CD4-positive, alpha-beta T cell treated with Interleukin-6 for 4 hours (primary cell): Measurements from ENCODE around the gene PPP1R3G.

Source experiments
- DNase-seq: peaks from one replicate; pipeline ENCODE4 v3.0.0-alpha.2; 2020; ENCODE audit warnings: mixed read lengths

Gene PPP1R3G

GRCh38 chr6:5072440-5072839, 12.7 kb upstream of the PPP1R3G start:
- DNase-seq = no peak

- DNase-seq = no peak
Observed at GRCh38 chr6:5073992-5074391, 11.1 kb upstream of the PPP1R3G start.

GRCh38 chr6:5076931-5077330, 8.2 kb upstream of the PPP1R3G start:
- DNase-seq = no peak

DNA sequence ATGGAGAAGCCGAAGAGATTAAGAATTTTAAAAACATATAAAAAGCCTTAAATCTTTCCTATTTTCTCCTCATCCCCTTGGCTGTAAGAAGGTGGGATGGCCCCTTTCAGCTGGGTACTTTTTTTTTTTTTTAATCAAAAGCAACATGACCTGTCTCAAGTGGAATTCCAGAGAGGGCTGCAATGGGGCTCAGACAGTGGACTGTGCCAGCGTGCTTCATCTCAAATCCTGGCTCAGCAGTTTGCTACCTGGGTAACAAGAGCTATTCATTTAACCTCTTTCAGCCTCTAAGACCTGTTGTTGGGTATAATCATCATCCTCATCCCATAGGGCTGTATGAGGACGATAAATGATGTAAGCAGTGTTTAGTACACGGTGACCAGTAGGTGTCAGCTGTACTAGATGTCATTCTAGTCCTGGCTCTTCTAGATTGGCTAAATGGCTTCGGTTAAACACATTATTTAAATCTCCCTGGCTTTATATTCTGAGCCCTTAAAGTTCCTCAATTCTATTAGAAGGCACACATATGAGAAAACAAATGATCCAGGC, 6.9 kb upstream of the PPP1R3G start:
- DNase-seq = no peak

DNA sequence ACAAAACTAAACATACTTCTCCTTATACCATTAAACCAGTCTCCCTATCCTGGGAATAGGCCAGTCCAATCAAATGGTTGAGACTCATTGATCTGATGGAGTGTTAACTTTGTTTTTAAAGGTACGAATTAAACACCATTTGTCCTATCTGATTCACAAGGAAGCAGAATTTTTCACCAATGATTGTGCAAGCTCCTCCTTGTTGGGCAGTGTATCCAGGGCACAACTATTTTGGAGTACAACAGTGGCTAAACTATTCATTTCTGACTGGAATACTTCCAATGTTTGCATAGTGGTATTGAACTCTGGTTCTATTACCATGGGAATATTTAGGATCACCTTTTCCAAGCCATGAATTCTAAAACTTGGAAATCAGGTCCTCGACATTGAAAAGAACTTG, 5.4 kb upstream of the PPP1R3G start:
- no peak for DNase-seq

- DNase-seq = no peak
Observed at GRCh38 chr6:5080574-5080973, 4.6 kb upstream of the PPP1R3G start.

- DNase-seq = no peak
Observed at GRCh38 chr6:5081182-5081581, 4.0 kb upstream of the PPP1R3G start.

DNA sequence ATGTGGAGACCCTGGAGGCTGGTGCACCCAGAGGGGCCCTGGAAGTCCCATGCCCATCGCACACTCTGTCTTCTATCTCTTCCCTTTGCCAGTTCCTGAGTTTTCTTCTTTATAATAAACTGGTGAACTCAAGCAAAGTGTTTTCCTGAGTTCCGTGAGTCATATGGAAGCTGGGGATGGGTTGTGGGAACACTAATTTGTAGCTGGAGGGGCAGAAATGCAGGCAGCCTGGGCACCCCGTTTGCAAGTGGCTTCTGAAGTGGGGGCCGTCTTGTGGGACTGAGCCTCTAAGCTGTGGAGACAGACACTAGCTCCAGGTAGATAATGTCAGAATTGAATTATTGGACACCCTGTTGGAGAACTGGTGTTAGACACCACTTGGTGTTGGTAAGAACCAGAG, 3.2 kb upstream of the PPP1R3G start:
- no peak for DNase-seq

- DNase-seq = no peak
Observed at GRCh38 chr6:5082487-5083306, 2.4 kb upstream of the PPP1R3G start.

- no peak for DNase-seq
Observed at GRCh38 chr6:5083307-5083583, 1.9 kb upstream of the PPP1R3G start.

GRCh38 chr6:5083813-5084359, 1.3 kb upstream of the PPP1R3G start:
- no peak for DNase-seq

GRCh38 chr6:5084360-5084780, 771 bp upstream of the PPP1R3G start:
- no peak for DNase-seq

DNA sequence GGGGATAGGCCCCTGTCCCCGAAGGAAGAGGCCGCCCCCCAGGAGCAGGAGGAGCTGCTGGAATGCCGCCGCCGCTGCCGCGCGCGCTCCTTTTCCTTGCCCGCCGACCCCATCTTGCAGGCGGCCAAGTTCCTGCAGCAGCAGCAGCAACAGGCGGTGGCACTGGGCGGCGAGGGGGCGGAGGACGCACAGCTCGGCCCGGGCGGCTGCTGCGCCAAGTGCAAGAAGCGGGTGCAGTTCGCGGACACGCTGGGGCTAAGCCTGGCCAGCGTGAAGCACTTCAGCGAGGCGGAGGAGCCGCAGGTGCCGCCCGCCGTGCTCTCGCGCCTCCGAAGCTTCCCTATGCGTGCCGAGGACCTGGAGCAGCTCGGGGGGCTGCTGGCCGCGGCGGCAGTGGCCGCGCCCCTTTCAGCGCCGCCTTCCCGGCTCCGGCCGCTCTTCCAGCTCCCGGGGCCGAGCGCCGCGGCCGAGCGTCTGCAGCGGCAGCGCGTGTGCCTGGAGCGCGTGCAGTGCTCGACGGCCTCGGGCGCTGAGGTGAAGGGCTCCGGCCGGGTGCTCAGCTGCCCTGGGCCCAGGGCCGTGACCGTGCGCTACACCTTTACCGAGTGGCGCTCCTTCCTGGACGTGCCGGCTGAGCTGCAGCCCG, 630 bp downstream of the PPP1R3G start:
- no peak for DNase-seq

DNA sequence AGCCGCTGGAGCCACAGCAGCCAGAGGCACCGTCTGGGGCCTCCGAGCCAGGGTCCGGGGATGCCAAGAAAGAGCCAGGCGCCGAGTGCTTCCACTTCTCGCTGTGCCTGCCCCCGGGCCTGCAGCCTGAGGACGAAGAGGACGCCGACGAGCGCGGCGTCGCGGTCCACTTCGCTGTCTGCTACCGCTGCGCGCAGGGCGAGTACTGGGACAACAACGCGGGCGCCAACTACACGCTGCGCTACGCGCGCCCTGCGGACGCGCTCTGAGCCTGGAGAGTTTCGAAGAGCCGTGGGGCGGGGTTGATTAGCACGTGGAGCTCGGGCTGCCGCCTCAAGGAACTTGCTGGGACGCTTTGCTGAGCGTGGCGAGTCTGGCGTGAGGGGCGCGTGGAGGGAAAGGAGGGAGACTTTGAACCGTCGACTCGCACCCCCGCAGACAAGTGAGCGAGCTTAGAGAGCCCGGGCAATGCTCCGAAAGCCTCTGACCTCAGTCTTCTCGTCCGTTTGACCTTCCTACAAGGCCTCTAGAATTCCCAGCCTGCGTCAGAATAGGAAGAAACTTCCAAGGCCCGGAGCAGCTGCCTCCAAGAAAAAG, 1.3 kb downstream of the PPP1R3G start:
- no peak for DNase-seq

- peak; percentile 6 for DNase-seq
Observed at GRCh38 chr6:5087389-5087788, 2.2 kb downstream of the PPP1R3G start.

GRCh38 chr6:5088780-5089179, 3.6 kb downstream of the PPP1R3G start:
- no peak for DNase-seq

- DNase-seq = no peak
Observed at GRCh38 chr6:5089481-5090438, 4.6 kb downstream of the PPP1R3G start.

- DNase-seq = no peak
Observed at GRCh38 chr6:5090603-5091002, 5.5 kb downstream of the PPP1R3G start.

- DNase-seq = no peak
Observed at GRCh38 chr6:5091210-5092069, 6.3 kb downstream of the PPP1R3G start.

DNA sequence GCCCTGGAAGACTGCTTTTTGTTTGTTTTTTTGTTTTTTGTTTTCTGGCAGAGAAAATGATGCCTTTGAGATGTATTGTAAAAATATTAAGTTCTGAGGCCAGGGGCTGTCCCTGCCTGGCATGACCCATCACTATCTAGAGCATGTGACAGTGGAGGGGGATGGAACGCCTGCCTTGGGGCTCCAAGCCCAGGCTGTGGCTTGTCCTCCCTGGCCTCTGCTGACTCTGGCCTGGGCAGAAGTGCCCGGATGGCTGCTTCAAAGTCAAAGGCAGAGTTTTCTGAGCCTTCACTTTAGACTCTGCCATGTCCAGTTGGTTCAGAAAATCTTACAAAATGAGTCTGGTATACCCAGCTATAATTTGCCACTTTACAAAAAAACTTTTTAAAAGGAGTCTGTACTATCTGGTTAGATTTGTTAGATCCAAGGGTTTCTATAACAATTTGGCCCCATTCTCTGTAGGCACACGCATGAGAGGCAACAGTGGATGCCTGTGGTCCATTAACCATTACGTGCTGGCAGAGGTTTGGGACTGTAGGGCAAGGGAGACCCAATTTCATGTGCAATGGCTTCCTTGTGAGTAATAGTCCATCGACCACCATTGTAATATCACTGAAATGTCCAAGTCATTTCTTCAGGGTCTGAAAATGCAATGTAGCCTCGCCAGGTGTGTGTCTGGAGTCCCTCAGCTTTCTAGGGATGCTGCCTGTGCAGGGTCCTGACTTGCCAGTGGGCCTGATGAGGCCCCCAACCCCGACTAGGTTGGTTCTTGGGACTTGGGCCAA, 8.3 kb downstream of the PPP1R3G start:
- DNase-seq = no peak

DNA sequence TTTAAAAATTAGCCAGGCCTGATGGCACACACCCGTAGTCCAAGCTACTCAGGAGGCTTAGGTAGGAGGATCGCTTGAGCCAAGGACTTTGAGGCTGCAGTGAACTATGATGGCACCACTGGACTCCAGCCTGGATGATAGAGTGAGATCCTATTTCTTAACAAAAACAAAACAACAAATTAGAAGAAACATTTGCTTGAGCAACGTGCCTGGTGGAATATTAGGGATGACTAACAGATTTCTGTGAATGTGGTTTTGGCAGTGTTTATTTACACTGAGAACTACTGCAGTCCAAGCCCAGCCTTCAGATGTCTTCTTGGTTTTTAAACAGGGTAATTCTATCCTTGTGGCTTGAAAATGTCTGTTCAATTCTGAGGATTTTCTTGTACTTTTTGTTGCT, 9.2 kb downstream of the PPP1R3G start:
- no peak for DNase-seq
